CD14-positive monocyte (primary cell): ENCODE data around the gene BECN2. TPM values are rescaled to one million over a fixed set of nuclear protein-coding genes. Genes with fewer than 3 reads are reported as not detected.
"Not testable (repeated sequence)": the region's sequence is repeated elsewhere in the genome, so short reads cannot be mapped to it uniquely, and the experiment has no call there.

Source experiments
- DNase-seq, 3 donors: peaks; one replicate each; pipeline ENCODE4 v3.0.0-alpha.2; 2011 to 2022
- H2AFZ ChIP-seq: 2 replicates; pipeline ENCODE4 v1.6.0; 2012; ENCODE audit warnings: mild to moderate bottlenecking, low read depth, low read length, inconsistent platforms; ENCODE audit not compliant: insufficient read depth, poor library complexity, severe bottlenecking
- H3K27ac ChIP-seq, 2 donors: 1 replicate in 1 of 2; 2 replicates in 1 of 2; pipeline ENCODE4 v1.5.1; 2012 to 2013; ENCODE audit warnings: low read length in 2 of 2, control low read depth in 1 of 2, inconsistent platforms in 1 of 2, low read depth in 1 of 2, mild to moderate bottlenecking in 1 of 2
- H3K27me3 ChIP-seq, 2 donors: one replicate each; pipeline versions ENCODE4 v1.6.0 to v1.6.1; 2011 to 2013; ENCODE audit warnings: low read length in 2 of 2; ENCODE audit not compliant: control insufficient read depth in 2 of 2, insufficient read depth in 2 of 2
- H3K36me3 ChIP-seq, 2 donors: replicated peaks in 1 of 2; 1 replicate in 1 of 2; 2 replicates in 1 of 2; pipeline versions ENCODE4 v1.5.1 to v1.6.1; 2012 to 2013; ENCODE audit warnings: low read length in 2 of 2, control low read depth in 1 of 2, inconsistent platforms in 1 of 2, mild to moderate bottlenecking in 1 of 2; ENCODE audit not compliant: insufficient read depth in 2 of 2, control insufficient read depth in 1 of 2
- H3K4me1 ChIP-seq, 2 donors: 1 replicate in 1 of 2; 2 replicates in 1 of 2; pipeline versions ENCODE4 v1.5.1 to v1.6.1; 2012 to 2013; ENCODE audit warnings: low read length in 2 of 2, control low read depth in 1 of 2, inconsistent platforms in 1 of 2, mild to moderate bottlenecking in 1 of 2, moderate library complexity in 1 of 2; ENCODE audit not compliant: insufficient read depth in 2 of 2, control insufficient read depth in 1 of 2
- H3K4me2 ChIP-seq: replicated peaks from 2 replicates; pipeline ENCODE3; 2012; ENCODE audit warnings: low read length, moderate library complexity, mild to moderate bottlenecking; ENCODE audit not compliant: poor library complexity, severe bottlenecking; ENCODE audit errors: extremely low read depth
- H3K4me3 ChIP-seq, 3 experiments: fragments of 200-600 bp in 1 of 3; sonication (generic) in 1 of 3; replicated peaks in 1 of 3; 1 replicate in 2 of 3; 2 replicates in 1 of 3; pipeline ENCODE4 v1.5.1; 2011 to 2013; ENCODE audit warnings: low read length in 3 of 3, mild to moderate bottlenecking in 3 of 3, control low read depth in 2 of 3, low read depth in 2 of 3, inconsistent platforms in 1 of 3, moderate library complexity in 1 of 3
- H3K79me2 ChIP-seq: 2 replicates; pipeline ENCODE4 v1.6.0; 2012; ENCODE audit warnings: mild to moderate bottlenecking, control low read depth, inconsistent platforms, low read length, moderate library complexity; ENCODE audit not compliant: insufficient read depth
- H3K9ac ChIP-seq: 2 replicates; pipeline ENCODE4 v1.6.0; 2017; ENCODE audit warnings: low read length, mild to moderate bottlenecking; ENCODE audit not compliant: insufficient read depth, poor library complexity, severe bottlenecking
- H3K9me3 ChIP-seq, 2 donors: replicated peaks in 1 of 2; 1 replicate in 1 of 2; 2 replicates in 1 of 2; pipeline versions ENCODE4 v1.5.1 to v1.6.1; 2012 to 2013; ENCODE audit warnings: low read length in 2 of 2, control low read depth in 1 of 2; ENCODE audit not compliant: control insufficient read depth in 1 of 2, insufficient read depth in 1 of 2
- H4K20me1 ChIP-seq: 2 replicates; pipeline ENCODE4 v1.6.0; 2012; ENCODE audit warnings: mild to moderate bottlenecking, low read length, control low read depth, moderate library complexity; ENCODE audit not compliant: insufficient read depth
- H3K27ac Mint-ChIP-seq, 7 donors: one replicate each; pipeline ENCODE4 v1.8.0; 2020; ENCODE audit warnings: mild to moderate bottlenecking in 7 of 7, mixed read lengths in 7 of 7, moderate library complexity in 6 of 7, inconsistent platforms in 2 of 7
- H3K27me3 Mint-ChIP-seq, 3 donors: one replicate each; pipeline ENCODE4 v1.8.0; 2021 to 2022; ENCODE audit warnings: low read depth in 3 of 3, mild to moderate bottlenecking in 3 of 3, mixed read lengths in 3 of 3, moderate library complexity in 3 of 3, inconsistent platforms in 1 of 3
- H3K36me3 Mint-ChIP-seq, 2 donors: one replicate each; pipeline ENCODE4 v1.8.0; 2020; ENCODE audit warnings: mixed read lengths in 2 of 2, inconsistent platforms in 1 of 2, mild to moderate bottlenecking in 1 of 2
- H3K4me1 Mint-ChIP-seq: one replicate; pipeline ENCODE4 v1.8.0; 2020; ENCODE audit warnings: mild to moderate bottlenecking, mixed read lengths
- H3K4me3 Mint-ChIP-seq, 2 donors: one replicate each; pipeline ENCODE4 v1.8.0; 2020; ENCODE audit warnings: mild to moderate bottlenecking in 2 of 2, mixed read lengths in 2 of 2, moderate library complexity in 1 of 2
- H3K9me3 Mint-ChIP-seq, 7 donors: one replicate each; pipeline ENCODE4 v1.8.0; 2020 to 2022; ENCODE audit warnings: mixed read lengths in 7 of 7, mild to moderate bottlenecking in 6 of 7, moderate library complexity in 6 of 7, inconsistent platforms in 2 of 7
- CTCF ChIP-seq: fragments of 200-600 bp; IDR thresholded peaks from one replicate; pipeline ENCODE4 v1.8.0; 2022; ENCODE audit warnings: antibody characterized with exemption, mild to moderate bottlenecking
- WGBS: methylation state at CpG from one replicate; pipeline ENCODE4 v1.1.5; 2013; ENCODE audit warnings: missing lambda C conversion rate; ENCODE audit not compliant: insufficient coverage; 5-methylcytosine and 5-hydroxymethylcytosine counted together
- intact Hi-C, 2 donors: fragments of 100-400 bp; cut with micrococcal nuclease; formaldehyde crosslinking; loops; one replicate each; pipeline versions ENCODE4 v1.15.0 to v1.15.1; 2023
- polyA plus RNA-seq, 3 donors: library from polyadenylated mRNA; depleted of rRNA in 1 of 3; unstranded in 2 of 3; stranded (reverse) in 1 of 3; fragments of 300-500 nt in 2 of 3; fragments of >200 nt in 1 of 3; fragmentation: Illumina TruSeq in 2 of 3; gene quantifications; 1 replicate in 2 of 3; 2 replicates in 1 of 3; pipeline ENCODE4 v1.2.3, GENCODE V29; 2012 to 2021

The BECN2 gene
- polyA plus RNA-seq, 3 donors: not detected

DNA sequence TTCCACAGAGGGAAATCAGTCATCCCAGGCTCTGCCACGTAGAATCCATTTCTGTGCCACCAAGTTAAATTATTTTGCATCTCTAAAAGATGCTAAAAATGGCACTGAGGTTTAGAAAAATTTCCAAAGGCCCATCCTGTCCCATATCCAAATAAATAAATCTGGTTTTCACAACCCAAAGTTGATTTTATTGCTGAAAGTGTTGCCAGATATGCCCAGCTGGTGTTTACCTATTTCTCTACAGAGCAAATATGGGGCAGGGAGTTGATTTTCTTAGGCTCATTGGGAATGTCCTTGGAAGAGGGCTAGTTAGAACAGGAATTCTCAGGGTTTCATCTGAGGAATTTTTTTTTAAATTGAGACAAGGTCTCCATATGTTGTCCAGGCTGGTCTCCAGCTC is 22.4 kb downstream of the BECN2 start:
- TF ChIP-seq CTCF: no peak
- Histone ChIP-seq H3K27ac (no peak overlapping the region), H4K20me1 (no peaks in the 10 kb centered on the region), H3K4me1 (no peaks in the 10 kb centered on the region), H3K4me2 (no peak overlapping the region), H3K27me3 (no peaks in the 10 kb centered on the region), H3K36me3 (no peaks in the 10 kb centered on the region), H3K9me3 (no peaks in the 10 kb centered on the region), H2AFZ (no peak overlapping the region), H3K79me2 (no peaks in the 10 kb centered on the region), H3K9ac (no peak overlapping the region), H3K4me3 (no peak overlapping the region)
- H3K9me3 Mint-ChIP-seq: peaks cover 0 to 2% (median 0%) of the 10 kb centered on the region in 7 donors
- no peak for DNase-seq
- H3K4me1 Mint-ChIP-seq: peaks cover 3% of the 10 kb centered on the region
- no CpG with 5 or more reads among the region's 1 CpG for WGBS
- intact Hi-C loops: no loop called here
- H3K4me3 Mint-ChIP-seq: no peak overlapping the region
- peak overlapping the region in 1 of 7 donors; percentile 25 for H3K27ac Mint-ChIP-seq
- no peaks in the 10 kb centered on the region for H3K36me3 Mint-ChIP-seq
- H3K27me3 Mint-ChIP-seq: peaks cover 3 to 7% (median 4%) of the 10 kb centered on the region in 3 donors

- TF ChIP-seq CTCF: peak; percentile 40
- intact Hi-C loops: no loop called here
These were observed 28.2 kb downstream of the BECN2 start for GRCh38 chr1:241985787-241986186.

DNA sequence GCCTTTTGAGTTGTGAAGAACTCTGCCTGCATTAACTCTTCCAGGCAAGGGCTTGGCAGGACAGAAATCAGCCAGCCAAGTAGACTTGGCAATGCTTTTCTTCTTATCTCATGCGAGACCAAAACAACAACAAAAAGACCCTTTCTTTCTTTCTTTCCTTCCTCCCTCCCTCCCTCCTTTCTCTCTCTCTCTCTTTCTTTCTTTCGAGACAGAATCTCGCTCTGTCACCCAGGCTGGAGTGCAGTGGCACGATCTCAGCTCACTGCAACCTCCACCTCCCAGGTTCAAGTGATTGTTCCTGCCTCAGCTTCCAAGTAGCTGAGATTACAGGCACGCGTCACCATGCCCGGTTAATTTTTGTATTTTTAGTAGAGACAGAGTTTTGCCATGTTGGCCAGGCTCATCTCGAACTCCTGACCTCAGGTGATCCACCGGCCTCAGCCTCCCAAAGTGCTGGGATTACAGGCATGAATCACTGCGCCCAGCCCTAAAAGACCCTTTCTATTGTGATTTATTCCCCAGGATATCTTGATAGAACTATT is 30.9 kb downstream of the BECN2 start:
- H3K4me1 ChIP-seq, H3K4me2 ChIP-seq, H3K4me3 Mint-ChIP-seq, H3K36me3 ChIP-seq, H3K9ac ChIP-seq, H3K4me1 Mint-ChIP-seq, intact Hi-C loops, H3K27ac ChIP-seq, H3K9me3 Mint-ChIP-seq, H3K27me3 ChIP-seq, H3K79me2 ChIP-seq, H3K4me3 ChIP-seq, DNase-seq, H2AFZ ChIP-seq, H3K36me3 Mint-ChIP-seq, H3K9me3 ChIP-seq, H4K20me1 ChIP-seq, H3K27ac Mint-ChIP-seq: not testable (repeated sequence)
- WGBS: 98% methylated on average over 9 of the region's 10 CpGs
- peaks cover 2 to 10% (median 6%) of the 10 kb centered on the region in 3 donors for H3K27me3 Mint-ChIP-seq

More at GRCh38 chr1:241985787-241986186, 28.2 kb downstream of the BECN2 start:
- H3K36me3 ChIP-seq: no peaks in the 10 kb centered on the region
- WGBS: 80% methylated on average over 8 of the region's 10 CpGs
- H3K36me3 Mint-ChIP-seq: no peaks in the 10 kb centered on the region
- H4K20me1 ChIP-seq: no peaks in the 10 kb centered on the region
- no peak overlapping the region for H3K9ac ChIP-seq
- H3K27ac ChIP-seq: no peak overlapping the region
- peaks cover 3% of the 10 kb centered on the region for H3K4me1 Mint-ChIP-seq
- H3K27me3 ChIP-seq: no peaks in the 10 kb centered on the region
- H3K9me3 ChIP-seq: no peaks in the 10 kb centered on the region
- no peak overlapping the region for H2AFZ ChIP-seq
- H3K4me3 ChIP-seq: no peak overlapping the region
- H3K9me3 Mint-ChIP-seq: peaks cover 0 to 2% (median 0%) of the 10 kb centered on the region in 7 donors
- H3K4me1 ChIP-seq: no peaks in the 10 kb centered on the region
- no peak overlapping the region for H3K4me3 Mint-ChIP-seq
- peaks cover 3 to 8% (median 4%) of the 10 kb centered on the region in 3 donors for H3K27me3 Mint-ChIP-seq
- peak in 2 of 3 donors; percentile 2 to 19 for DNase-seq
- H3K79me2 ChIP-seq: no peaks in the 10 kb centered on the region
- H3K27ac Mint-ChIP-seq: no peak overlapping the region
- no peak overlapping the region for H3K4me2 ChIP-seq
